Kidney (tissue), 14 donors: Measurements from ENCODE around the gene SMAD3. TPM values are rescaled to one million over a fixed set of nuclear protein-coding genes. Genes with fewer than 3 reads are reported as not detected.

Source experiments
- DNase-seq, 5 donors: peaks; one replicate each; pipeline ENCODE4 v3.0.0-alpha.2; 2013 to 2020
- FAIRE-seq: peaks from 2 replicates; lab custom pipeline; 2012; peaks lifted over from hg19 to GRCh38; lab: Jason Lieb, UNC
- H3K27ac ChIP-seq, 2 donors: one replicate each; pipeline ENCODE4 v1.7.0; 2013; ENCODE audit warnings: low read depth in 2 of 2, low read length in 2 of 2, inconsistent platforms in 1 of 2
- H3K27me3 ChIP-seq: one replicate; pipeline ENCODE4 v1.7.1; 2013; ENCODE audit warnings: low read length, inconsistent platforms; ENCODE audit not compliant: control insufficient read depth, insufficient read depth
- H3K36me3 ChIP-seq, 3 donors: one replicate each; pipeline versions ENCODE4 v1.7.0 to v1.7.1; 2013; ENCODE audit warnings: low read length in 3 of 3, control low read depth in 1 of 3, inconsistent platforms in 1 of 3; ENCODE audit not compliant: insufficient read depth in 3 of 3, control insufficient read depth in 2 of 3
- H3K4me1 ChIP-seq, 3 donors: one replicate each; pipeline versions ENCODE4 v1.7.0 to v1.7.1; 2013; ENCODE audit warnings: low read length in 3 of 3, inconsistent platforms in 1 of 3, low read depth in 1 of 3; ENCODE audit not compliant: control insufficient read depth in 2 of 3, insufficient read depth in 2 of 3
- H3K4me3 ChIP-seq, 3 donors: one replicate each; pipeline versions ENCODE4 v1.7.0 to v1.8.1; 2013; ENCODE audit warnings: low read length in 3 of 3, control low read depth in 1 of 3, inconsistent platforms in 1 of 3
- H3K9ac ChIP-seq, 3 donors: one replicate each; pipeline versions ENCODE4 v1.7.0 to v1.7.1; 2013; ENCODE audit warnings: low read length in 3 of 3, control low read depth in 1 of 3, inconsistent platforms in 1 of 3
- H3K9me3 ChIP-seq, 3 donors: one replicate each; pipeline versions ENCODE4 v1.7.0 to v1.7.1; 2013; ENCODE audit warnings: low read length in 3 of 3, control low read depth in 1 of 3, inconsistent platforms in 1 of 3; ENCODE audit not compliant: control insufficient read depth in 2 of 3, insufficient read depth in 1 of 3
- CTCF ChIP-seq: IDR thresholded peaks from 3 replicates; pipeline ENCODE4 v1.5.1; 2012; ENCODE audit warnings: mild to moderate bottlenecking, moderate library complexity, borderline replicate concordance; ENCODE audit not compliant: insufficient read depth; ENCODE audit errors: extremely low read depth
- intact Hi-C: fragments of 100-400 bp; cut with DNase I; formaldehyde crosslinking; loops from one replicate; pipeline ENCODE4 v1.11.1; 2022
- polyA plus RNA-seq: library from polyadenylated mRNA; stranded (reverse); fragments of 350-450 nt; fragmentation: Illumina TruSeq; extraction: RNeasy Lipid Tissue Mini Kit (QIAGEN cat#74804); gene quantifications from one replicate; pipeline ENCODE4 v1.2.3, GENCODE V29; 2014; ENCODE audit warnings: low read depth, low replicate concordance; ENCODE audit not compliant: insufficient read depth
- total RNA-seq: library from RNA; stranded (reverse); fragmentation: NEBNext Ultra II Directional; extraction: Animal tissue kit (Norgen Biotek cat#: 25700); gene quantifications from one replicate; pipeline ENCODE4 v1.2.1, GENCODE V29; 2021
- donor health status: control.
- donor health status: control.
- donor health status: control.
- donor health status: control.
- donor health status: control.
- donor health status: DM: yes; HTN: yes; CAD: no.
- donor health status: Normal renal cell carcinoma (clear cell type).

SMAD3 gene
- total and polyA plus RNA-seq, 2 donors from 2014 or later: 10.1 to 58.2 TPM

- H3K27ac ChIP-seq: peak overlapping the region in 1 of 2 donors; percentile 29
These were observed 49.6 kb downstream of the SMAD3 start for GRCh38 chr15:67114846-67115585.

GRCh38 chr15:67115586-67115969 is 50.2 kb downstream of the SMAD3 start:
- H3K27ac ChIP-seq: no peak overlapping the region

More at GRCh38 chr15:67114846-67115585, 49.6 kb downstream of the SMAD3 start:
- intact Hi-C loops: no loop called here
- no peak for FAIRE-seq
- peak in 1 of 5 donors; percentile 42 for DNase-seq
- Histone ChIP-seq H3K4me1 (peaks cover 5 to 52% (median 34%) of the 10 kb centered on the region in 3 donors), H3K9me3 (no peaks in the 10 kb centered on the region), H3K36me3 (no peaks in the 10 kb centered on the region), H3K4me3 (no peak overlapping the region), H3K9ac (no peak overlapping the region), H3K27me3 (no peaks in the 10 kb centered on the region)
- no peak for TF ChIP-seq CTCF

DNA sequence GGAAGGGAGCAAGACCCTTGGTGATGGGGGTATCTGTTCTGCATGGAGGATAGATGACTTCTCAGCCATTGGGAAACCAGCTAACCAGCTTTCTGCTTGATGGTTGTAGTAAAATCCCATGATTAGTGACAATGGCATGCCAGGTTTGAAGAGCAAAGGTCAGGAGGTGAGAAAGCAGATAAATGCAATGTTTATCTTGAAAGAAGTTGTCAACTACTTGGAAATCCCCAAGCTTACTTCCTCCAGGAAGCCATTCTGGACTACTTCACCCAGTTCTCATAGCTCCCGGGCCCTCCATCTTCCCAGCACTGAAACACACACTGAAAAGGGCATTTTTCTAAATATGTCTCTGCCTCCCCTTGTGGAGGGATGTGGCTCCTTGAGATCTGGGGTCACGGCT is 51.3 kb downstream of the SMAD3 start:
- Histone ChIP-seq H3K36me3 (no peaks in the 10 kb centered on the region), H3K27me3 (no peaks in the 10 kb centered on the region), H3K4me1 (peaks cover 7 to 51% (median 39%) of the 10 kb centered on the region in 3 donors), H3K9me3 (no peaks in the 10 kb centered on the region), H3K9ac (no peak overlapping the region), H3K27ac (no peak overlapping the region), H3K4me3 (no peak overlapping the region)
- intact Hi-C loops: no loop called here
- FAIRE-seq: no peak
- no peak for DNase-seq
- no peak for TF ChIP-seq CTCF

More at GRCh38 chr15:67115586-67115969, 50.2 kb downstream of the SMAD3 start:
- FAIRE-seq: no peak
- H3K27me3 ChIP-seq: no peaks in the 10 kb centered on the region
- peaks cover 3 to 52% (median 34%) of the 10 kb centered on the region in 3 donors for H3K4me1 ChIP-seq
- H3K4me3 ChIP-seq: no peak overlapping the region
- no peak for DNase-seq
- no peak overlapping the region for H3K9ac ChIP-seq
- no peak for TF ChIP-seq CTCF
- H3K9me3 ChIP-seq: no peaks in the 10 kb centered on the region
- no peaks in the 10 kb centered on the region for H3K36me3 ChIP-seq
- intact Hi-C loops: no loop called here
